Pancreas (tissue), 10 donors: Measurements from ENCODE around the gene PET100. TPM values are rescaled to one million over a fixed set of nuclear protein-coding genes. Genes with fewer than 3 reads are reported as not detected.

Experiments used
- ATAC-seq, 4 donors: fragments of 200-7000 bp; cut with Tn5 transposase; one replicate each; pipeline versions ENCODE4 v1.8.0 to v1.9.1; 2020; ENCODE audit warnings: mild to moderate bottlenecking in 4 of 4, moderate library complexity in 4 of 4
- DNase-seq, 6 donors: peaks; one replicate each; pipeline ENCODE4 v3.0.0-alpha.2; 2020
- FAIRE-seq: peaks from 2 replicates; lab custom pipeline; 2012; peaks lifted over from hg19 to GRCh38; lab: Jason Lieb, UNC
- H3K27ac ChIP-seq, 4 donors: fragments of 200-600 bp; sonication (generic); 1 replicate in 3 of 4; 2 replicates in 1 of 4; pipeline versions ENCODE4 v1.5.0 to v1.8.0; 2020
- H3K27me3 ChIP-seq, 4 donors: fragments of 200-600 bp; one replicate each; pipeline ENCODE4 v1.8.0; 2021
- H3K36me3 ChIP-seq, 3 donors: fragments of 200-600 bp; sonication (generic) in 1 of 3; one replicate each; pipeline versions ENCODE4 v1.5.0 to v1.8.0; 2020 to 2021
- H3K4me1 ChIP-seq, 3 donors: fragments of 200-600 bp; one replicate each; pipeline ENCODE4 v1.8.0; 2021
- H3K4me3 ChIP-seq, 4 donors: fragments of 200-600 bp; sonication (generic) in 2 of 4; one replicate each; pipeline versions ENCODE4 v1.5.0 to v1.8.0; 2020 to 2021
- H3K9me3 ChIP-seq, 4 donors: fragments of 200-600 bp; one replicate each; pipeline ENCODE4 v1.8.0; 2021
- CTCF ChIP-seq, 4 donors: fragments of 200-600 bp; sonication (generic) in 3 of 4; IDR thresholded peaks; one replicate each; pipeline versions ENCODE4 v1.5.0 to v1.8.0; 2021; ENCODE audit warnings: antibody characterized with exemption in 4 of 4
- whole genome bisulfite sequencing, 2 donors: extraction: QIAGEN DNeasy Blood & Tissue Kit; methylation state at CpG; one replicate each; pipeline ENCODE4 v1.1.7; 2013; 5-methylcytosine and 5-hydroxymethylcytosine counted together
- intact Hi-C, 3 donors: fragments of 100-400 bp; cut with DNase I; formaldehyde crosslinking; loops; one replicate each; pipeline versions ENCODE4 v1.11.1 to v1.14.2; 2022
- polyA plus RNA-seq, 2 donors: library from polyadenylated mRNA; stranded (reverse); fragments of 200-250 nt; gene quantifications; one replicate each; pipeline ENCODE4 v1.2.3, GENCODE V29; 2013
- total RNA-seq, 6 donors: library from RNA; stranded (reverse); fragmentation: NEBNext Ultra II Directional in 4 of 6; extraction: Animal tissue kit (Norgen Biotek cat#: 25700) in 4 of 6; gene quantifications; one replicate each; pipeline versions ENCODE4 v1.2.1 to v1.2.4, GENCODE V29; 2021 to 2023
- donor health status: healthy with polysubstance abuse.
- donor health status: DM: no; HTN: no; CAD: no; lungs with moderate emphysema.
- donor health status: DM: no; HTN: no; CAD: no.
- donor health status: control.
- donor health status: control.
- donor health status: Bipolar disorder and iron deficiency.
- donor health status: DM: yes; HTN: yes; CAD: no.
- donor health status: DM: no; HTN: no; CAD: no.
- donor health status: DM: no; HTN: no; CAD: no.
- donor health status: DM: yes; HTN: yes; CAD: no.

PET100 gene
- total and polyA plus RNA-seq, 8 donors = 31.6 to 95.6 (median 50.8) TPM

GRCh38 chr19:7676376-7676775 is 46.8 kb downstream of the PET100 start:
- ATAC-seq (no peak), FAIRE-seq (no peak), DNase-seq (no peak)
- H3K27ac ChIP-seq = no peak overlapping the region
- no peaks in the 10 kb centered on the region for H3K27me3 ChIP-seq
- H3K4me3 ChIP-seq = no peak overlapping the region
- H3K4me1 ChIP-seq = peaks cover 0 to 3% (median 0%) of the 10 kb centered on the region in 3 donors
- no peaks in the 10 kb centered on the region for H3K9me3 ChIP-seq
- no peak for TF ChIP-seq CTCF (IDR thresholded peaks at IDR 0.05)
- H3K36me3 ChIP-seq = no peaks in the 10 kb centered on the region
- intact Hi-C loops = loop anchor here in 1 of 3 donors (5.0 to 10.0 kb wide), 3 partner anchors 109 to 312 kb away; no protein-coding TSS in a partner anchor
- WGBS, 2 donors = 28 to 49% methylated on average over 7 of the region's 7 CpGs

DNA sequence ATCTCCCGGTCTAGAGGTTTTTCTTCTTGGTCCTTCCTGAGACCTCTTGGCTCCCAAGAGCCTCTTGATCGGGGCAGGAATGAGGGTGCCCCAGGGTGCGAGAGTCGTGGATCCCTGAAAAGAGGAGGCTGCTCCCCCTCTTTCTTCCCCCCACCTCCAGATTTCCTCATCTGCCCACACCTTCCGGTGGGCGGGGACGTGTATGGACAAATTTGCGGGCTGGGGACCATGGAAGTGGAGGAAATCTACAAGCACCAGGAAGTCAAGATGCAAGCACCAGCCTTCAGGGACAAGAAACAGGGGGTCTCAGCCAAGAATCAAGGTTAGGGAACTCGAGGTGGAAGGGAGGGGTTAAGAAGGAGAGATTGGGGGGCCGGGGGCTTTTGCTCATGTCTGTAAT is 47.3 kb downstream of the PET100 start, which contains the start of gene MCEMP1:
TSS of gene MCEMP1 (plus strand) at position 237 of the 400 bp plus-strand sequence. CDS start at position 268, 31 bp downstream.
- peaks cover 0 to 3% (median 0%) of the 10 kb centered on the region in 3 donors for H3K4me1 ChIP-seq
- ATAC-seq (no peak), DNase-seq (no peak), FAIRE-seq (no peak)
- TF ChIP-seq CTCF (IDR thresholded peaks at IDR 0.05) = no peak
- intact Hi-C loops = loop anchor here in 1 of 3 donors (5.0 to 10.0 kb wide), 3 partner anchors 110 to 312 kb away; no protein-coding TSS in a partner anchor
- WGBS, 2 donors = 19 to 35% methylated on average over 10 of the region's 10 CpGs
- no peaks in the 10 kb centered on the region for H3K36me3 ChIP-seq
- no peak within 1 kb of the TSS for H3K4me3 ChIP-seq
- H3K27me3 ChIP-seq = no peaks in the 10 kb centered on the region
- H3K9me3 ChIP-seq = no peaks in the 10 kb centered on the region
- no peak within 1 kb of the TSS for H3K27ac ChIP-seq

DNA sequence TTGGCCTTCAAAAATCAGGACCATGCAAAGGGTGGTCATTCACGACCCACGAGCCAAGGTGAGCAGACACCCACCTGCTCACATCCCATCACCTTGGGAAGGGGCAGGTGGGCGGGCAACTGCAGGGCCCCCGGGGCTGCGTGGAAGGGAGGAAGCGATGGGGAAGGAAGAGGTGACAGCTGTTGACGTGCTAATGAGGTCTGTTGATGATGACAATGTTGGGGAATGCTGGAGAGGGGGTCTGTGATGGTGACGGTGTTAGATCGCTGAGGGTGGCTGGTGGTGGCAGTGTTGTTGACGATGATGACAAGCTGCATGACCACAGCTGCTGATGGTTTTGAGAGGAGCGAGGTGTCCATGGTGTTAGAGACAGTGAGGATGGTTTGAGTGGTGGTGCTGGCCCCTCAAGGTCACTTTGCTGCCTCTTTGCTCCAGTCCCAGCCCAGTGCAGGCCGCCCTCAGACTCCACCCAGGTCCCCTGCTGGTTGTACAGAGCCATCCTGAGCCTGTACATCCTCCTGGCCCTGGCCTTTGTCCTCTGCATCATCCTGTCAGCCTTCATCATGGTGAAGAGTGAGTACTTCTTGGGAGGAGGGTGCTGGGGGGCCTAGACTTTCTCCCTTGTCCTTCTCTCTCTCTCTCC is 48.2 kb downstream of the PET100 start:
- FAIRE-seq = no peak
- H3K4me3 ChIP-seq = no peak overlapping the region

GRCh38 chr19:7678971-7679751 is 49.6 kb downstream of the PET100 start:
- ATAC-seq (peak in 1 of 4 donors; percentile 1), DNase-seq (no peak), FAIRE-seq (no peak)
- Histone ChIP-seq H3K4me3 (no peak overlapping the region), H3K4me1 (peaks cover 0 to 3% (median 0%) of the 10 kb centered on the region in 3 donors), H3K27ac (no peak overlapping the region), H3K27me3 (no peaks in the 10 kb centered on the region), H3K9me3 (no peaks in the 10 kb centered on the region), H3K36me3 (peaks cover 0 to 3% (median 0%) of the 10 kb centered on the region in 3 donors)
- no peak for TF ChIP-seq CTCF (IDR thresholded peaks at IDR 0.05)
- whole genome bisulfite sequencing, 2 donors = 28% methylated on average over 30 of the region's 30 CpGs
- intact Hi-C loops = loop anchor here in 1 of 3 donors (5.0 to 10.0 kb wide), 3 partner anchors 112 to 314 kb away; no protein-coding TSS in a partner anchor

More for the DNA sequence above, 48.2 kb downstream of the PET100 start:
- WGBS, 2 donors = 27 to 38% methylated on average over 12 of the region's 12 CpGs
- ATAC-seq (no peak), DNase-seq (no peak)
- TF ChIP-seq CTCF (IDR thresholded peaks at IDR 0.05) = no peak
- Histone ChIP-seq H3K27ac (no peak overlapping the region), H3K4me1 (peaks cover 0 to 3% (median 0%) of the 10 kb centered on the region in 3 donors), H3K9me3 (no peaks in the 10 kb centered on the region), H3K27me3 (no peaks in the 10 kb centered on the region), H3K36me3 (no peaks in the 10 kb centered on the region)
- intact Hi-C loops = loop anchor here in 1 of 3 donors (5.0 to 10.0 kb wide), 3 partner anchors 110 to 313 kb away; no protein-coding TSS in a partner anchor
